NCI-H187 treated with DMSO at 0.1 percent for 48 hours (cell line): ENCODE data around the gene CADM4.
"Not testable (repeated sequence)": the region's sequence is repeated elsewhere in the genome, so short reads cannot be mapped to it uniquely, and the experiment has no call there.

ENCODE experiments used
- DNase-seq: peaks from one replicate; lab custom pipeline; 2025; lab: John Stamatoyannopoulos, UW

Gene CADM4

GRCh38 chr19:43606569-43607229 lies 33.0 kb downstream of the CADM4 start:
- no peak for DNase-seq

DNA sequence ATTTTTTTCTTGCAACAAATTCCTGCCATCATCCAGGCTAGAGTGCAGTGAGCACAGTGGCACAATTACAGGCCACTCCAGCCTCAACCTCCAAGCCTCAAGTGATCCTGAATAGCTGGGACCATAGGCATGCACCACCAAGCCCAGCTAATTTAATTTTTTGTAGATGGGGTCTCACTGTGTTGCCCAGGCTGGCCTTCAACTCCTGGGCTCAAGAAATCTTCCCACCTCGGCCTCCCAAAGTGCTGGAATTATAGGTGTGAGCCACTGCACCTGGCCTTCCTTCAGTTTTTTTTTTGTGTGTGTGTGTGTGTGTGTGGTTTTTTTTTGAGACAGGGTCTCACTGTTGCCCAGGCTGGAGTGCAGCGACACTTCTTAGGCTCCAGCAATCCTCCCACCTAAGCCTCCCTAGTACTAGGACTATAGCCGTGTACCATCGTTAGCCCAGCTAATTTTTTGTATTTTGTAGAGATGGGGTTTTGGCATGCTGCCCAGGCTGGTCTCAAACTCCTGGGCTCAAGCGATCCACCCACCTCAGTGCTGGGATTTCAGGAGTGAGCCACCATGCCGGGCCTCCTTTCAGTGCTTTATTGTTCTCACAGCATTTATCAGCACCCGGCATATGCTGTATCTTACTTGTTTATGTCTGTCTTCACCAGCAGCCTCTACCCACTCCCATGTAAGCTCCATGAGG lies 33.6 kb downstream of the CADM4 start:
- no peak for DNase-seq

DNA sequence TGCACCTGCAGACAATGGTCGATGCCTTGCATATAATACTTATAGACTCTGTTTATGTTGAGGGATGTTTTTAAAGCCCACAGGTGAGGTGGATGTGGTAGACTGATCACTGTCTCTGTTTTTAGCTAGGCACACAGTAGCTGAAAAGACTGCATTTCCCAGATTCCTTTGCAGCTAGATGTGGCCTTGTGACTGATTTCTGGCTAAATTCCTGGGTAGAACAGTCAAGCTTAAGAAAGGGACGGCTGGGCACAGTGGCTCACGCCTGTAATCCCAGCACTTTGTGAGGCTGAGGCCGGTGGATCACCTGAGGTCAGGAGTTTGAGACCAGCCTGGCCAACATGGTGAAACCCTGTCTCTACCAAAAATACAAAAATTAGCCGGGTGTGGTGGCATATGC lies 39.3 kb downstream of the CADM4 start:
- not testable (repeated sequence) for DNase-seq

- DNase-seq = no peak
Measured at GRCh38 chr19:43599635-43600295, 39.9 kb downstream of the CADM4 start.

- no peak for DNase-seq
Measured at GRCh38 chr19:43598445-43599240, 41.0 kb downstream of the CADM4 start.

DNA sequence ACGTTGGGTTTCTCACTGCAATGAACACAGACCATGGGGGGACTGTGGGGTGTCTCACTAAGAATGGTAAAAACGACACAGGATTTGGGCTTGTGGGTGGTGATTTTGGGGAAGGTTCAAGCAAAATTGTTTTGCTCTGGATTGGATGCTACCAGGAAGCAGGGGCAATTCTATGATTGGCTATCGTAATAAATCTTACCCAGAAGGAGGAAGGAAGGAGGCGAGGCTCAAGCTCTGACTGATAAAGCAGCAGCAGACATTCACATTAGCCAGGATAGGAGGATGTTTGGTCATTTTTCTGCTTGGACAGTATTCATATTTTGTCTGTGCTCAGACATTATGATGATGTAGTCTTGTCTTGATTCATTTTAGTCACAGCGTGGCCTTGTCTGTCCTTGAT lies 41.8 kb downstream of the CADM4 start:
- no peak for DNase-seq

DNA sequence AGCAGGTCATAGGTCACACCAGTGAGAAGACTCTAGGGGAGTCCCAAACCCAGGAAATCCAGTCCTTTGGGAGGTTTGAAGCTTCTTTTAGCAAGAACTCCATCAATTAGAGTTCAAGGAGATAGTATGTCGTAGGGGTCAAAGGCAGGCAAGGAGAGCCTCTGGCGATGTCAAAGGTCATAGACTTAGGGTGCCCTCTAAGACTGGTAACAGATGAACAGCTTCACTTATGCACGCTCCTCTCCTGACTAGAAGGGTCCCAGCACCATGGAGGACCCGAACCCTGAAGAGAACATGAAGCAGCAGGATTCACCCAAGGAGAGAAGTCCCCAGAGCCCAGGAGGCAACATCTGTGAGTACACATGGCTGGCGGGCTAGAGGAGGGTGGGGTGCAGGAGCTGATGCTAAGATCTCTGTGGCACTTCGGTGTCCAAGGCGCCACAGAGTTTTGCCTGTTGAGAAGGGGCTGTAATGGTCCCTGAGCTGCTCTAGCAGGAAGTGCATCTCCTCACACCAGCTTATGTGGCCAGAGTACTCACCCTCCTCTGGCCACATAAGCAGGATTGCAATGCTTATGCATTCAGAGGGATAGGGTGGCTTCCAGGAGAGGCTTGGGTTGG lies 42.7 kb downstream of the CADM4 start:
- DNase-seq = no peak

DNA sequence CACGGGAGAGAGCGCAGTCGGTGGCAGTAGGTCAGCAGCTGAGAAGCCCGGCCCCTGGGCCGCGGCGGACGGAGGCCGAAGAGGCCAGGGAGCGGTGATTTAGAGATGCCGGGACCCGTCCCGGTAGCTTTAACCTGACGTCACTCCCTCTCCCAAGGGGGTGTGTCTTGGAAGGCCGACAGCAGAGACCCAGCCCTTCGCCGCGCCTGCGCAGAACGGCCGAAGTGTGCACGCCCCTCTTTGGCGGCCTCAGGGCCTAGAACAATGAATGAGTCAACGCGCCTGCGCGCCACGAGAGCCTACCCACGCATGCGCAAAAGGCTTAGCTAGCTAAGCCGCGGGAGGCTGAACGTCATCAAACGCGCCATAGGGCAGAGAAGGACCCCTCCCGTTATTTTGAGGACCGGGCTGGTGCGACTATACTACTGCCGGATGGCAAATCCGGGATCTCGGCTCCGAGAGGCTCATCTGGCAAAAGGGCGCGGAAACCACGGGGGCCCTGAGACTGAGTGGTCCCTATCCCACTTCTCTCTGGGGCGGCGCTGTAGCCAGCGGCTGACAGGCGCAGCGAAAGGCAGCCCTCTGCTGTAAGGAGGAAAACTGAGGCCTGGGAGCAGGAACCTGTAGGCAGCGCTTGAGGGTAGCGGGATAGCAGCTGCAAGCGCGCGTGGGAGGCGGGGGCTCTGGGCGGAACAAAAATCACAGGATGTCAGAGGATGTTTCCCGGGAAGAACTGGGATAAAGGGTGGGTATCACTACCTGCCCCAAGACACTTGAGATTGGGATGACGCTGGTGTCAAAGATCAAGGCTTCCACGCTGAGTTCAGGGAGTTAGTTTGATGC lies 43.4 kb downstream of the CADM4 start, which contains the start of the genes IRGQ and ZNF576:
Gene IRGQ, minus strand, starts transcription at position 136 of the 843 bp plus-strand sequence. CDS start 796 bp downstream, outside the sequence.
Gene ZNF576, plus strand, starts transcription at position 597 of the 843 bp plus-strand sequence. CDS start 514 bp downstream, outside the sequence.
- peak; percentile 96 for DNase-seq

DNA sequence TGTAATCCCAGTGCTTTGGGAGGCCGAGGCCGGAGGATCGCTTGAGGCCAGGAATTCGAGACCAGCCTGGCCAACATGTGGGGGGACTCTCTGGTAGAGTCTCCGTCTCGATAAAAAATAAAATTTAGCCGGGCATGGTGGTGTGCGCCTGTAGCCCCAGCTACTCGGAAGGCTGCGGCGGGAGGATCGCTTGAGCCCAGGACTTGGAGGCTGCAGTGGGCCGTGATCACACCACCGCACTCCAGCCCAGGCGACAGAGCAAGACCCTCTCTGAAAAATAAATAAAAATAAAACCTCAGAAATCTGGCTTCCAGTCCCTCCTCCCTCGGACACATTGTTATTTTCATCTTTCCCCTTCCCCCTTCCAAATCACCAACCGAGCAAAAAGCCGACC lies 44.0 kb downstream of the CADM4 start:
- DNase-seq = no peak

DNA sequence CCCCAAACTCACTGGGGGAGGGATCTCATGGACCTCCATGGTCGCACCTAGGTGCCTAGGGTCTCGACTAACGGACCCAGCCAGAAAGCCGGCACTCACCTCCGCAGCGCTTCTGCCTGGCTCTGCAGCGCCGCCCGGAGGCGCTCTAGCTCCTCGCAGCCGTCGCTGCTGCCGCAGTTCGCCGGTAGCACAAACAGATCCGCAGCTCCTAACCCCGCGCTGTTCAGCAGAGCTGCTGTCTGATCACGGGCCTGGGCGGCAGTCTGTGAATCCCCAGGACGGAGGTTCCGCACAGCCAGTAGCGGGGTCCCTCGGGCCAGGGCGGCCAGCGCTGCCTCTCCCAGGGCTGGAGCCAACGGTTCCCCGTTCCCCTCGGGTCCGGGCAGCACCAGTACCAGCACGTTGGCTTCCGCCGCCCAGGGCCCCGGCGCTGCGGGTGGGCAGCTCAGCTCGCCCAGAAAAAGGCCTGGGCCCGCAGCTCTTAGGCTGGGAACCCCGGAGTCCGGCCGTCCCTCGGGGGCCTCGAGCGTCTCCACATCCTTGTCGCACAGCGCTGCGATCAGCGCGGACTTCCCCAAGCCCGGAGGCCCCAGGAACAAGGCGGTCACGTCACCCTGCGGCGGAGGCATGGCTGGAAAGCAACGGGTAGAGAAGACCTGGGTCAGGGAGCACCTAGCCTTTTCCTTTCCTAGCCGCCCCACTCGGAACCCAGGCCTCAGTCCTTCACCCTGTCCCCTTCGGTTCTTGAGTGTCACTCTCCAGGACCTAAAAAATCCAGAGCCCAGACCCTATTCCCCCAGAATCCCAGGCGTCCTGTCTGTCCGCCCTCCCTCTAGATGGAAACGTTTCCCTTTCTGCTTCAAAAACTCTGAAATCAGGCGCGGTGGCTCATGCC lies 44.7 kb downstream of the CADM4 start:
- DNase-seq = no peak

GRCh38 chr19:43594081-43594697 lies 45.5 kb downstream of the CADM4 start:
- no peak for DNase-seq

GRCh38 chr19:43592800-43593350 lies 46.8 kb downstream of the CADM4 start:
- no peak for DNase-seq

DNA sequence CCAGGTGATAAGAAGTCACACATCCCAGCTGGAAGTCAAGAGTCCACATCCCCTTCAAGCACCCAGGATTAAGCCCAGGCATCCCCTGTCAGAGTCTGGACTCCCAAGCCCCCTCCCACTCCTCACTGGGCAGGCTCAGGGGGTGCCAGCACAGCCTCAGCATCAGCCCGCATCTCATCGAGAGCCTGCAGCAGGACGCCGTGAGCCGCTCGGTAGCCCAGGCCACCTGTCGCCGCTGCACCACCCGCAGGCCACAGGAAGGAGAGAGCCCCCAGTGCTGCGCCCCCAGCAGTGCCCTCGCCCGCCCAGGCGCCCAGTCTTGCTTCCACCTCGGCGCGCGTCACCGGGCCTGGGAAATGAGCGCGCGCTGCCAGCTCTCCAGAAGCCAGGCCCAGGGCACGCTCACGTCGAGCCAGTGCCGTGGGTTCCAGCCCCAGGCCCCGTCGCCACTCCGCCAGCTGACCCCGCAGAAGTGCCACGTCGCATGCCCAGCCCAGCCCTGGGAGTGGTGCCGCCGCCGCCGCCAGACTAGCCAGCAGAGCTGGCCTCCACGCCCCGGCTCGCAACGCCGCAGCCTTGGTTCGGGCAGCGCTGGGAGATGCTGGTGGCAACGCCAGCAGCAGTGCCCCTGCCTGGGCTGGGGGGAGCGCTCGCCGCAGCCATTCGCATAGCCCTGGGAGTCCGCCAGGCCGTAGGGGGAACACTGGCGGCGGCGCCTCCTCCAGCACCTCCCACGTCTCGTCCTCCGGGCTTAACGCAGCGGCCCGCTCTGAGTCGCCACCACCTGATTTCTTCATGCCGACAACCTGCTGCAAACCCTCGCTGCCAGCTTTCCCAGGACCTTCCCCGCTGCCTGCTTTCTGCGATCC lies 47.5 kb downstream of the CADM4 start:
- no peak for DNase-seq

- DNase-seq = no peak
Measured at GRCh38 chr19:43589678-43590077, 50.0 kb downstream of the CADM4 start.

- DNase-seq = no peak
Measured at GRCh38 chr19:43589277-43589676, 50.4 kb downstream of the CADM4 start.

- not testable (repeated sequence) for DNase-seq
Measured at GRCh38 chr19:43587029-43587428, 52.6 kb downstream of the CADM4 start.

- no peak for DNase-seq
Measured at GRCh38 chr19:43586346-43586745, 53.3 kb downstream of the CADM4 start.

- no peak for DNase-seq
Measured at GRCh38 chr19:43584484-43584883, 55.2 kb downstream of the CADM4 start.
